GM18499 (cell line): Measurements from ENCODE around the gene PVALB.

ENCODE experiments used
- ATAC-seq: cut with Tn5 transposase; IDR thresholded peaks from one replicate; pipeline ENCODE4 v1.9.1; 2021; ENCODE audit warnings: moderate number of reproducible peaks; ENCODE audit not compliant: insufficient read depth, unreplicated experiment

Gene PVALB

DNA sequence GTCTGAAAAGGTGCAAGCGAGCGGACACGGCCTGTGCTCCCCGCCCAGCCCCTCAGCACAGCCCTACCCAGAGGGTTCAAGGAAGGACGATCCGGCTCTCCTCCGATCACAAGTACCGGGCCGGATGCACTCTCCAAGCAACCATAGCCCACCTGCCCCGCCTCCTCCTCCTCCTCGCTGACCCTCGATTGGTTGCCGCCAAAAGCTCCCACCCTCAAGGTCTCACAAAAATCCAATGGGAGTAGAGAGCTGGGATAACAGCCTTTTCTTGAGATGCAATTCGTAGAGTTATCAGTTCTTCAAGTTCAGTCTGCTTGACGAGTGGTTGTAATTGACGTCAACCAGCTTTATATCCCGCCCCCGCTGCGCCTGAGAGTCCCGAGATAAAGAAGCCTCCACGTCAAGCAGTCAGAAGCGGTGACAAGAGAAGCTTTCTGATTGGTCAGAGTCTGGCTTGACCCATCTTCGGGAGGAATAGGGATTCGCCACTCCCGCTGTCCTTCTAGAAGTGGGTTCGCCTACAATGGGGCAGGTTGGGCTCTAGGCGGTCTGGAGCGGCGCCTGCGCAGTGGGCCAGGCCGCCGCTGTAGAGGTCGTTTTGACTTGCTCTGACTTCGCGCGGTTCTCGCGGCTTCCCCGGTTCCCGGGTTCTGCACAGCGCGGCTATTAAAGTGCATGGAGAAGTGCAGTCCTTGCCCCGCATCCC is 40.7 kb downstream of the PVALB start, which contains the start of gene IFT27:
IFT27 (minus strand) TSS at position 156 of the 706 bp plus-strand sequence. CDS start 412 bp downstream, outside the sequence.
- ATAC-seq, result peak; percentile 81

- ATAC-seq, result no peak
Observed at GRCh38 chr22:36775586-36775963, 41.3 kb downstream of the PVALB start.

- no peak for ATAC-seq
Observed at GRCh38 chr22:36773935-36774334, 42.9 kb downstream of the PVALB start.

GRCh38 chr22:36772451-36772850 is 44.4 kb downstream of the PVALB start:
- ATAC-seq, result no peak

- no peak for ATAC-seq
Observed at GRCh38 chr22:36771356-36772063, 45.3 kb downstream of the PVALB start.

- ATAC-seq, result no peak
Observed at GRCh38 chr22:36770513-36771231, 46.2 kb downstream of the PVALB start.

GRCh38 chr22:36769541-36770512 is 47.0 kb downstream of the PVALB start:
- ATAC-seq, result no peak

GRCh38 chr22:36768616-36769015 is 48.2 kb downstream of the PVALB start:
- no peak for ATAC-seq

- no peak for ATAC-seq
Observed at GRCh38 chr22:36768141-36768540, 48.7 kb downstream of the PVALB start.

DNA sequence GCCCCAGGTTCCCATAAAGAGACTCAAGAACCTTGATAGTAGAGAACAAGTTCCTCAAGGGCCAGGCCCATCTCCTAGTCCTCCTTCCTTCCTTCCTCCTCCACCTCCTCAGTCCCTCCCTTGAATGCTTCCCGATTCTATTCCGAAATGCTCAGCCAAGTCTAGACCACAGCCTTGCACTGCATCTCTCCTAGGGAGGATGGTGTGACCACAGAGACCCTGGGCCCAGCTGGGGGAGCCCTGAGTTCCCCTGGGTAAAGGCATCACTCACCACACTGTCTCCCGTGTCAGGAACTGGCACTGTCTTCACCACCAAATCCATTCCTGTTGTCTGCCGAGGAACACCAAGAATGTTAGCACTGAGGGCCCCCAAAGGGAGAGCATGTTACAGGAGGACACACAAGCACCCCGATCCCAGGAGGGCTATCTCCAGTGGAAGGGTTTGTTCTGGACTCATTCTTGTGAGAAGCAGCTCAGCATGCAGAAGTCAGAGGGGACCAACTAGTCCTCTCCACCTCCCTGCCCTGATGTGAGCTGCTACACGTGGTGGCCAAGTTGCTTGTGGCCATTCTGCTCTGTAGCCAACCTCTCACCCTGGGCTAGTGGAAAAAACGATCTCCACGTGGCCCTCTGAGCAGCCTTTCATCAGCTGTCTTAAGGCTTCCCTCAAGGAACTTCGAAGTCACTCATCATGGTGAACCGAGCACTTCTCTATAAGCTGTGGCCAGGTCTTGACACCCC is 49.6 kb downstream of the PVALB start:
- ATAC-seq, result no peak

GRCh38 chr22:36765943-36766450 is 50.8 kb downstream of the PVALB start:
- ATAC-seq, result no peak

GRCh38 chr22:36765131-36765942 is 51.5 kb downstream of the PVALB start:
- no peak for ATAC-seq

- no peak for ATAC-seq
Observed at GRCh38 chr22:36764641-36765040, 52.2 kb downstream of the PVALB start.

DNA sequence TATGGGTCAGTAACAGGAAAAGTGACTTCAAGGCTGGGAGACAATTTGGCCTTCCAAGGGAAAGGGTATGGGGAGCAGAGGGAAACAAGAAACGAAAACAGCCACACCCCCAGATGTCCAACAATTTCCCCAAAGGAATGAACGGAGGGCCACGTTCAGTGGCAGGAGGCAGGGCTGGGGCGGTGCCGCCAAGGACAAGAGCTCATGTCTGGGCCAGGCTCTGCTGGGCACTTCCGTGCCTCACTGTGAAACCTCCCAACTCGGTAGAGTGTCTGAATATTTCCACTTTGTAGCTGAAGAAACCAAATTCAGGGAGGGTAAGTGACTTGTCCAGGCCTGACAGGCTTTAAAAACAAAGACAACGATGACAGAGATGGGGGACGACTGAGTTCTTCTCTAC is 52.8 kb downstream of the PVALB start:
- no peak for ATAC-seq

- no peak for ATAC-seq
Observed at GRCh38 chr22:36763576-36763975, 53.3 kb downstream of the PVALB start.

DNA sequence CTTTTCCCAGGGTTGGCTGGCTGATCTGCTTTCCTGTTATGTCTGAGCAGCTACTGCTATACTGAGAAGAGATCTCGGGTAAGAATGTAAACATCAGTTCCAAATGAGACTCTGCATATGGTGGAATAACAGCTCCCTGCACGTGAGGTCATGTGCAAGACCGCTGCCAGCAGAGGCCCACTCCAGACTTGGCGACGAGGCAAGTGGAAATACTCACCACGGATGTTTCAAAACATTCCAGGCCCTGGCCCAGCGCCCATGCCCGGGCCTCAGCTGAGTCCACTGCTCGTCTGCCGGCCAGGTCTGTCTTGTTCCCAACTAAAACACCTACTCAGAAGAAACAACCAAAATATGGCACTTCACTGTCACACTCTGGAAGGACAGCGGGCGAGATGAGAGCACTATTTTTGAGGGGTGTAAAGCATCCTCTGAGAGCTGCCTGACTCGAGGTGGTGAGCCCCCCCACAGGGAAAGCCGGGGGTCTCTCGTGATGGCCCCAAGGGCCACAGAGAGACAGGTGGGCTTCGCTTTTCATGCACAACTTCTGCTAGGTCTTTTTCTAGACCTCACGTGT is 54.1 kb downstream of the PVALB start:
- ATAC-seq, result no peak

DNA sequence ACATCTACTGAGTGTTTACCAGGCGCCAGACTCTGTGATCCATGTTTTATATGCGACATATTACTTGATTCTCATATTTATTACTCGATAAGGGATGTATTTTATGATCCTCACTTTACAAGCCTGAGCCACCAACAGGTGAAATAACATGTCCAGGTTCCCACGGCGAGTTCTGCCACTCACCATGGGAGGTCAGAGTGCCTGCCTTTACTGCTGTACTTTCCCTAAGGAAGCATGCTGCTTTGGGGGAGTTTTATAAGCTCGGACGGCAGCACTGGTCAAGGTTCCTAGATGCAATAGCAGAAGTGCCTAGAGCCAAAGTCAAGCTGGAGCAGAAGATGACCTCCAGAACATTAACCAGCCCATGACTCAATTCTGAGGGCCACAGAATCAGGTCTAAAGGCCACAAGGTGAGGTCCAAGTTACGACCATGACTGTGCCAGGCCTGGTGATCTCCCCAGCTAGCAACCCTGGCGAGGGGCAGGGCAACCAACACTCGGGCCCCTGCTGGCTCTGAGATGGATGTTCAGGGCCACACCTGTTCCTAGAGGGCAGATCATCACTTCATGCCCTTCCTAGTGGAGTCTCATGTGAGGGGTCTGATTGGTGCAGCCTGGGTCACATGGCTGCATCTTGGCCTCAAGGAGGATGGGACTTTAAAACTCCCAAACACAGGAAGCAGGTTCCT is 55.1 kb downstream of the PVALB start:
- no peak for ATAC-seq
